GM19395 (cell line): ENCODE data around the gene BCL11B.

Experiments used
- ATAC-seq: cut with Tn5 transposase; IDR thresholded peaks from one replicate; pipeline ENCODE4 v1.9.1; 2021; ENCODE audit warnings: mild to moderate bottlenecking, moderate library complexity; ENCODE audit not compliant: unreplicated experiment

BCL11B gene

DNA sequence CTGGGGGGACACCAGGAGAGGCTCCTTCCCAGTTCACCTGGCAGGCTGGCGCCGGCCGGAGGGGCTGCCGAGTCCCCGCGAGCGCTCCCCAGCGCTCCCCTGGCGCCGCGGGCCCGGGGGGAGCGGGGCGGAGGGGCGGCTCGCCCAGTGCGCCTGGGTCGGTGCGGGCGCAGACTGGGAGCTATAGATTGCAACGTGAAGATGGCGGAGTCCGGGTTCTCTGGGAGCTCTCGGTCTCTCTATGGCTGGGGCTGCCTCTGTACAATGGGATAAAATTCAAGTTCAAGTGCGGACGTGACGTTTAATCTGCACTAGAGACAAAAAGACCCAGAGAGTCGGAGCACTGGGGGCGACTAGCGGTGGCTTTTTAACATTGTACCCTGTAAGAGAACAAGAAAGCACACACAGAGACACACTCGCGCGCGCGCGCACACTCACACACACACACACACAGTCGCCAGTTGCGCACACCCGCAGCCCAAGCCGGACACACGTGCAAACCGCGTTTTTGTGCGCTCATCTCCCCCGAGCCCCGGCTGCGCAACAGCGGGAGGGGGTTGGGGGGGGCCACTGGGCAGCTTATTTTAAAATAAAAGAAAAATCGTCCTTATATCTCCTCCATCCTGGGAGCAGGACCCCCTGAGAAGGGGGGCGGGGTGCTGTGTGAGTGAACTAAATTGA, at the start of gene BCL11B:
Gene BCL11B, minus strand, starts transcription at position 247 of the 681 bp plus-strand sequence. CDS start 979 bp downstream, outside the sequence.
- peak; percentile 89 for ATAC-seq

DNA sequence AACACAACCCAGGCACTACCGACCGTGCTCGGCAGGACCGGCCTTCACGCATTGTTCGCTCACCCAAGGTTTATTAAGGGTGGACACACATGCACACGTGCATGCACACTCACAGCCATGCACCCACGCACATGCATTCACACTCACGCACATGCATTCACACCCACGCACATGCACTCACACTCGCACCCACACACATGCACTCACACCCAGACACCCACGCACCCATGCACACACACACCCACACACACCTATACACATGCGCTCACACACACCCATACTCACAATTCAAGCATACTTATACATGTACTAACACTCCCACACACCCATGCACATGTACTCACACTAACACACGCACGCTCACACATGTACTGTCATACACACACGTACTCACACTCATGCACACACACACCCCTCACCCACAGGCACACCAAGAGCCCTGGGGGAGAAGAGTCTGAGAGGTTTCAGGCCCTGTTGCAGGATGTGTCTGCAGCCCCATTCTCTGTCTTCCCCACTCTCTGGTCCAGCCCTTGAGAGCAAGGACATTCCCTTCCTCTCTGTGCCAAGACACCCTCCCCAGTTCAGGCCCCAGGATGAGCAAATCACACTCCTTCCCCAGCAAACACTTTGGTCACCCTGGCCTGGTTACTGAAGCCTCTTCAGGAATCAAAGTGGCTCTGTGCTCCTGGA, 49.4 kb upstream of the BCL11B start:
- no peak for ATAC-seq

DNA sequence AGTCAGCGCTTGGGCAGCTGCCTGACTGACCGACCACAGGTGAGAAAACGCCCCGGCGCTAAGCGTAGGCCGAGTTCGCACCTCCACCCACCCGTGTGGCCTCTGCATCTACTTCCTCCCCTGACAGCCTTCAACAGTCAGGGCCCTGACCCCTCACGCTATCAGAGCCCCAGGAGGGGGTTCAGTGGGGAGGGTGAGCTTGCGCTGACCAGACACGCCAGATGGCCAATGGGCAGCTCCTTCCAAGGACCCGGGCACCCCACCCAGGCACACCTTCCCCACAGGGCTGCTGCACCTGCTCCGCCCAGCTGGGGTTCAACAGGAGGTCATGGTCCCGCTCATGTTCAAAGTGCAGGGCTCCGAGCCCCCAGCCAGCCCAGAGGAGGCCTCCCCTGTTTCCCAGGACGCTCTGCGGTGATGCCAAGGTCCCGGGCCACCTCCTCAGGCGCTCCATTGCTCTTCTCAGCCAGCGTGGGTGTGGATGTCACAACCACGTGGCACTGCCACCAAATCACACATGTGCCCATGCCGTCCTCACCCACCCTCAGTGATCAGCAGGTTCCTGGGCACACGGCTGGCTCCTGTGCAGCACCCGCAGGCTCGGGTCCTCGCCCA, 48.7 kb upstream of the BCL11B start:
- no peak for ATAC-seq

DNA sequence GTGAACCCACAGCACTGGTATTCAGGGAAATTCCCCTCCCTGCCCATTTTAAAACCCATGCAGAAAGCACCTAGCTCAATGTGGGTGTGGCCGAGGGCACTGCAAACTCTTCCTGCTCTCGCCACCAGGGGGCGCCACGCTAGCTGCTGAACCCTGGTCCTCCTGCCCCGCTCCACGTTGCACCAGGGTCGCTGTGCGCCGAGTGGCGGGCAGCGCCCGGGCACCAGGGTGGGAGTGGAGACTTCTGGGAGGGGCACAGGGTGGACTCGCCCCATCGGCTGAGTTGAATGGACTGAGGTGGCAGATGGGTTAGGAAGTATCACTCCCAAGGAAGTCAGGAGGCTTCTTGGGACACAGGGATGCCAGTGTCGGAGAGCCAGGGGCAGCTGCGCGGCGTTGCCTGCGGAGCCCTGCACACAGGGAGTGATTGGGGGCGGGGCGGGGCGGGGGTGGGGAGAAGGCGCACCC, 48.1 kb upstream of the BCL11B start:
- ATAC-seq = peak; percentile 85

DNA sequence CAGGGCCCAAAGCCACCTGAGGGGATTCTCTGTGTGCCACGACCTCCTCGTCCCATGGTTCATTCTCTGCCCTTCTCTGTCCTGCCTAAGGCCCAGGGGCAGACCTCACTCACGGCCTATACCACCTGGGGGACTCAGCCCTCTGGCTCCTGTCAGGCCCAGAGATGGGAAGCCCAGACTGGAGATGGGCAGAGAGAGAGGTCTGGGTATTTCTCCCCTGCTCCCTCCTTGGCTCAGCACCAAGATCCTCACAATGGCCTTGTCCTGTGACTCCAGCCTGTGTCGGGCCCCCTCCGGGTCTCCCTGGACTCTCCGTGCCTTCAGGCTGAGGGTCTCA, 46.9 kb upstream of the BCL11B start:
- ATAC-seq = no peak

DNA sequence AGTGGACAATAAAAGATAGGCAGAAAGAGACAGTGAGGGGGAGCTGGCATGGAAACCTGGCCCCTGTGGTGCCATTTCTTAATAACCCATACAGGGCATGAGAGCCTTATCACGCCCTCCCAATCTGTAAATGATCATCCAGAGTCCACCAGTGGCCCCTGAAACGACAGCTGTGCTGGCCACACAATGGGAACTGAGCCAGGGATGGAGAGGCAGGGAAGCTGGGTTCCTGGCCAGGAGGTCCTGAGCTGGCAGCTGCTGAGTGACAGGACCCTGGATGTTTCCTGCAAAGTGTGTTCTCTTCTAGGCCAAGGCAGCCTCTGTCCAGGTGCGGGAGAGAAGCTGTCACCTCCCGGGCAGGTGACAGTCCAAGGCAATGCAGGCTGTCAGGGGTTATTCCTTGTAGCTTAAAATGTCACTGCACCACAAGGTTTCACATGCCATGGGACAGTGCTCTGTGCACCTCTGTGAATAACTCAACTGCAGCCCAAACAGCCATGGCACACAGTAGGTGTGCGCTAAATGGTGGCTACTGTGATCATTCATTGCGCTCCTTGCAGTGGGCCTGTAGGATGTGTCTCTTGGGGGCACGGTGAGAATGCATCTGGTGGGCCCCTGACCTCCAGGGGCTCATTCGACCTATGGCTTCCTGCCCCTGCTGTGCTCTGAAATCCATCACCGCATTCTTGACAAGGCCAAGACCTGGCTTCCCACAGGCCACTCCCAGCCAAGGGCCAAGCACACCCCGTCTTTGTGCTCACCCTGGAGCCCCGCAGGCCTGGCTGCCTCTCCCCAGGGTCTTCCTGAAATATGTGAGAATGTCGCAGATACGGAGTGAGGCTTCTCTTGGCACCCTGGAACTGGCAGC, 46.3 kb upstream of the BCL11B start:
- ATAC-seq = no peak

DNA sequence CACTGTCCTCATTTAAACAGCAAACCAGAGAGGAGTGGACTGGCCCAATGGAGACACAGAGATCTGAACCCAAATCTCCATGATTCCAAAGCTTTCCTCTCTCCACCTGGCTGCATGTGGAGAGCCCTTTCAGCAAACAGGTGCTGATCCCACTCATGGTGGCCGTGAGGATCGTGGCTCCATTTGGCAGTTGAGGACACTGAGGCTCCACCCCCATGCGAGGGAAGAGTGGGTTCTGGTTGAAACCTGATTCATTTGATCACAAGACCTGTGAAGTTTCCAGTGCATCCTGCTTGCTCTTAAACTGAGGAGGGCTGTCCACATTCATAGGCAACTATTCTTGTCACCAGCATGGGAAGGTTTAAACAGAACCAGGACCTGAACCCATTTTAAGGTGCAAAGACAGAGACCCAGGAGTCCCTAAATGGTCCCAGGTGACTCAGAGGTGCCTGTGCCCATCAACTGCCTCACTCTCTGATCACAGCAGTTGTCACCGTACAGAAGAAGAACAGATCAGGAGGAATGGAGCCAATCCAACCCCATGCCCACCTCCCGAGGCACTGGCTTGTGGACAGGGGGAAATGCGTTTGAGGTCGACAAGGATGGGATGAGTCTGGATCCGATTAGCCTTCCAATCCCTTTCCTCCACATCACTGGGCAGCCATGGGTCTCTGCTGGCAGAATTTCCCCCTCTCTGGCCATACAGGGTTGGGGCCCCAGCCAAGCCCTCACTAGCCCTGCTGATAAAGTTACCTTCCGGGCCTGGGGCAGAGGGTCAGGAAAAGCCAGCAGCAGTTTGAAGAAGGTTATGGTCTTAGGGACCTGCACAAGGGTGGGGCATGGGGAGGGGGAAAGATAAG, 45.5 kb upstream of the BCL11B start:
- ATAC-seq = no peak

DNA sequence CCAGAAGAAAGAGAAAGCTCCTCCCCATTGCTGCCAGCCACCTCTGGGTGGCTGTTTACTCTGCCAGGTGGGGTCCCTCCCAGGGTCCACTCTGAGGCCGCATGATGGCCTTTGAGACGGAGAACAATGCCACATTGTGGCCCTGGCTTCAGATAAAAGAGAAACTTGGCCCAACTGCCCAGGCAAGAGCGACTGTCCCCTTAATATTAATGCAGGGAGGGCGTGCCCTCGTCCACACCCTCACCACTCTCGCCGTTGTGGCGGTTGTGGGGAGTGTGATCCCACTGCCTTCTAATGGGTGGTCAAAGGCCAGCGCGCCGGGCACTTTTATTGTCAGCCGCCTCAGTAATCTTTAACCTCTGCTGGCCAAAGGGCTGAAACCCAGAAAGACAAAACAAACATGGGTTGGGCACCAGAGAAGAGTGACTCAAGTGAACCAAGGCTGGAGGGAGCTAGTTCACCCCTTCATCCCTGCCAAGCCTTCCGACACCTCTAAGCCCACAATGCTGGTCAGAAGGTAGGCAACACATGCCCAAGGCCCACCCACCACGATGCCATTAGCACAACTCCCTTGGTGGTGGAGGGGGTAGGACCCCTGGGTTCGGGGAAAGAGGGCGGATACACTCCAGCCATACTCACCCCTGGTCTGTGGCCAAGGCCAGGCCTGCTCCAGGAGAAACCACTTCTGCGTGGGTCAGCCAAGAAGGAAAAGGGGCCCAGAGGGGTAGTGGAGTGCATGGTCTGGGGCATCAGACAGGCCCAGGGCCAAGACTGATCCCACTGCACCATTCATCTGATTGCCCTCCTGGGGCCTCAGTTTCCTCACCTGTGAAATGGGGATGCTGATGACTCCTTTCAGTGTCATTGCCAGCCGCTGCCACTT, 44.5 kb upstream of the BCL11B start:
- no peak for ATAC-seq

DNA sequence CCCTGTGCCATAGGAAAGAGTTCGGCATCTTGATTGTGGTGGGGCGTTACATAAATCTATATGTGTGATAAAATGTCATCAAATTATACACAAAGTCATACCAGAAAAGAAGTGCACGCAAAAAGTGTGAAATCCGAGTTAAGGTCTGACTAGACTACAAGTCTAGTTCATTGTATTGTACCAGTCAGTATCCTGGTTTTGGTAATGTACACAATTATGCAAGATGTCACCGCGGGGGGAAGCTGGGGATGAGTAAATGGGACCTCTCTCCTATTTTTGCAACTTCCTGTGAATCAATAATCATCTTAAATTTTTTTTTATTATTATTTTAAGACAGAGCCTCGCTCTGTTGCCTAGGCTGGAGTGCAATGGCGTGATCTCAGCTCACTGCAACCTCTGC, 43.2 kb upstream of the BCL11B start:
- no peak for ATAC-seq

DNA sequence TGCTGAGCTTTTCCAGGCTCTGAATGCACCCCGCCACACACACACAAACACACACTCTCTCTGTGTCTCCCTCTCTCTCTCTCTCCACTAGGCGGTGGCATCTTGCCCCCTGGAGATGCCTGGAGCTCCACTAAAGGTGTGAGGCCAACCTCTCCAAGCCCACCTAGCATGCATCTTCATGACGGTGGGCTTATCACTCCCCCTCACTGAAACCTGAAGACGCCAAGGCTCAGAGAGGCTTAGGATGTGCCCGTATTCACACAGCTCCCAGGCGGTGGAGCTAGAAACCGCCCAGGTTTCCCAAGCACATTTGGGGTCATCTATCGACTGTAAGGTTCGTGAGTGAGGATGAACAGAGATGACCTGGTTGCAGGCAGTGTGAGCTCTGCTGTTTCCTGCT, 42.6 kb upstream of the BCL11B start:
- no peak for ATAC-seq

DNA sequence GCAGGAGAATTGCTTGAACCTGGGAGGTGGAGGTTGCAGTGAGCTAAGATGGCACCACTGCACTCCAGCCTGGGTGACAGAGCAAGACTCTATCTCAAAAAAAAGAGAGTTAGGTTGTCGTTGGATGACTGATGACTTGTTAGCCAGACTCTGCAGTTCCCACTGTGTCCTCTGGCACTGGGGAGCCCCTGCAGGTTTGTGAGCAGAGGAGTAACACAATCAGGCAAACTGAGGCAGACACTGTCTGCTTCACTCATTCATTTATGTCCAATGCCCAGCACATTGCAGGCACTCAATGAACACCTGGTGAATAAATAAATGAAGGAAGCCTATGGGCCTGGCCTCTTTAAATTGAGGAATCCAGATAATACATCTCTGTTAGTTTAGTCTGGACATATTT, 41.2 kb upstream of the BCL11B start:
- ATAC-seq = no peak

DNA sequence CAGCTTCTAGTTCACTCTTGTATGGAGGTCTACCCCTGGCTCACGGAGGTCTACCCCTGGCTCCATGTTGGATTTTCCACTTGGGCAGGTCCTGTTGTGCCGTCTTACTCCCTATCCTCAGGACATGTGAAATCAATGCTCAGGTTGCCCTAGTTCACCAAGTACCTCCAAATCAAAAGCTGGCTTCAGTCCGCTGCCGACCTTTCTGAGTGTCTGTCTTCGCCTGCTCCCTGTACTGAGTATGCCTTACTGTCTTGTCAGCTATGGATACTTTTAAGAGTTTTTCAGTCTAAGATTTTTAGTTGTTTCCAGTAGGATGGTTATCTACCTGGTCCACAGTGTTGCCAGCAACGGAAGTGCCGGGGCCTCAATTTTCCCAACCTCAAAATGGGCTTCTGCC, 40.1 kb upstream of the BCL11B start:
- ATAC-seq = no peak

DNA sequence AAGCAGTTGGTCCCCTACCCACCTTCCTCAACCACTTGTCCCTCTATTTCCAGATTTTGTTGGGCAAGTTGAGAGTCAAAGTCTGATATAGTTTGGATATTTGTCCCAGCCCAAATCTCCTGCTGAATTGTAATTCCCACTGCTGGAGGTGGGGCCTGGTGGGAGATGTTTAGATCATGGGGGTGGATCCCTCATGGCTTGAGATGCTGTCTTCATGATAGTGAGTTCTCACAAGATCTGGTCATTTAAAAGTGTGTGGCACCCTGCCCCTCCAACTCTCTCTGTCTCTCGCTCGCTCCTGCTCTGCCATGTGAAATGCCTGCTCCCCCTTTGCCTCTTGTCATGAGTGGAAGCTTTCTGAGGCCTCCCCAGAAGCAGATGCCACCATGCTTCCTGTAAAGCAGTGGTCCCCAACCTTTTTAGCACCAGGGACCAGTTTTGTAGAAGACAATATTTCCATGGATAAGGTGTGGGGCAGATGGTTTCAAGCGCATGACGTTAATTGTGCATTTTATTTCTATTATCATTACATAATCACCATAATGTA, 37.3 kb upstream of the BCL11B start:
- no peak for ATAC-seq

DNA sequence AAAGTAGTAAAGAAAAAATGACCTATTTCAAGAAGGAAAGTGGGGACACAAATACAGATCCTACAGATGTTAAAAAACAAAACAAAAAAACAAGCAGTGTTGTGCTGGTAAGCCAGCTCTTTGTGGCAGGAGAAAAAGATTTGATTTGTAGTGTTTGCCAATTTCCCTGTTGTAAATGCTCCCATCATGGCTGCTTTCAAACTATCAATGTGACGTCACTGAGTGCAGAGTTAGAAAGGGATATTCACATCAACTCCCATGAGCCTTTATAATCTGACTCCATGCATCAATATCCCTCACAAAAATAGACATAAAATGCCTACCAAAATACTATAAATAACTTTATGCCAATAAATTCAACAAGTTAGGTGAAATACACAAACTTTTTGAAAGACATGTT, 32.2 kb upstream of the BCL11B start:
- no peak for ATAC-seq

DNA sequence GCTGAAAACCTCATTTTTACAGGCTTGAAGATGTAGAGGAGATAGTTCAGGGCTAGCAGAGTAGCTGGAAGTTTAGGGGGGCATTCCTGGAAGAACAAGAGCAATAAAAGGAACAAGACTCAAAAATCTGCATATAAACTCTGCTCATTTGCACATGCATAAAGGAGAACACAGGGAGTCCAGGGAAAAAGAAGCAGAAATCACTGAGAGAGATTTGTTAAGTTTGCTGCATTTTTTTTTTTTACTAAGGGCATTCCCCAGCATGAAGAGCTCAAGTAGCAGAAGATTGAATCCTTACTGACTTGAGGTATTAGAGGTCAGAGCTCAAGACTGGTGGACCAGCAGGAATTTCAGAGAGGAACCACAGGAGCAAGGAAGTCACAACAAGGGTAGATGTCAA, 28.2 kb upstream of the BCL11B start:
- no peak for ATAC-seq

DNA sequence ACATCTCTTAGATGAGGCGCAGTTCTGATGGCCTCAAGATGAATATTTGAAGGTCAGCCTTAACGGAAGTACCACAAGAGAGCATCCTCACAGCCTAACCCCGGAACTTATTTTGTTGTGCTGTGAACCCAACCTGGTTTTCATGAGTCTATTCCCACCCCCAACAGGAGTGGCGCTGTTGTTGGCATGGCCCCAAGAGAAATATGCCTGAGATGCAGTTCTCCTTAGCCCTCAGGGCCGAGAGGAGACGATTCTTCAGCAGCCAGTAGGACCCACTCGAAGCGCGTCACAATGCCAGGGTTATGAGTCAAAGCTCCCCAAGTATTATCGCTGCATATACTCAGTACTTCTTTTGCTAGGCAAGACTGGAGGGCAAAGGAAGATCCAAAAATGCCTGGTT, 24.5 kb upstream of the BCL11B start:
- no peak for ATAC-seq

DNA sequence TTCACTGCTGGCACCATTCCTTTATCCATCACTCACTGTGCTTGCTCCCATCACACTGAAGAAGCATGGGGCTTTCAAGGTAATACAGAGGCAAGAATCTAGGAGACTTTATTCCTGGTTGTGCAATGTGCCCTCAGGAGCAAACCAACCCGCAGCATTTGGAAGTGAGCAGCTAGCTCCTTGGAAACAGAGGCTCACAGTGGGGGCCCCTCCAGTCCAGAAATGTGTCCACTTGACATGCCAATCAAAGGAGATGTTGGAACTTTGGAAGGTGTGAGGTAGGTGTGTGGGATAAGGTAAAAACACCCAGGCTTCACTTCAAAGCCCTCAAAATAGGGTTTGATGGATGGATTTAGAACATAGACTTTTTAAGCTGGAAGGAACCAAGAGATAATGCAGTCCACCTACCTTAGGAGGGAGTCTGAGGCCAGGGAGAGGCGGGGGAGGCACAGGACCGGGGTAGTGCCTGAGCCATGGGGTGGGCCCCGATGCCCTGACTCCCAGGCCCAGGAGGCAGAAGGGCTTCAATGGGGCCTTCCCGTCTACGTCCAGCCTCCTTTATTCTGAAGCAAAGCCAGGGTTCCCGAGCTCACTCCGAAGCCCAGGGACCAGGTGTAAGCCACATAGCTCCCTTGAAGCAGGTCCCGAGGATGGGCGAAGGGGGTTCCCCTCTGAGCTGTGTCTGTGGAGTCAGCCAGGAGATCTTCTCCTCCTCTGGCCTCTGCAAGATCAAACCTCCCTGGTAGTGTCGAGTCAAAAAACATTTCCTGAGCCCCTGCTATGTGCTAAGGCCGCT, 17.6 kb upstream of the BCL11B start:
- ATAC-seq = no peak

DNA sequence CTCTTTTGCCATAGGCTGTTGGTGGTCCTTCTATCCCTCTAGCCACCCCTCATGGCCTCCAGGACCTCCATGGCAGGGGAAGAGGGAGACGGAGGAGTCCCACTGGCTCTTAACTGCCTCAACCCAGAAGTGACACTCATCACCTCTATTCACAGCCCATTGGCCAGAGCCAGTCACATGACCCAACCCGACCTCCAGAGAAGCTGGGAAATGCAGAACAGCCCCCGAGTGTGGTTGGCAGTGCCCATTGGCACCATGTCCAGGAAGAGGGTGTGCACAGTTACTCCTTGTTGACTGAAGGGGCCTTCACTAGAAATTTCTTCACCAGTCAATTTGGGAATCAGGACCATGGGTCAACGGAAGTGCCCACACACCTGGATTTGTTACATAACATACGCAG, 17.0 kb upstream of the BCL11B start:
- ATAC-seq = no peak
